CMK (cell line): ENCODE results near the gene DSCAM.

Experiments
- DNase-seq: peaks from one replicate; pipeline ENCODE4 v3.0.0-alpha.2; 2010; ENCODE audit warnings: low read depth

DSCAM gene

GRCh38 chr21:39980241-39980820 is 866.6 kb downstream of the DSCAM start:
- DNase-seq, result no peak

GRCh38 chr21:39979321-39979720 is 867.6 kb downstream of the DSCAM start:
- no peak for DNase-seq

- DNase-seq, result no peak
Observed at GRCh38 chr21:39976800-39977199, 870.2 kb downstream of the DSCAM start.

GRCh38 chr21:39972976-39973770 is 873.8 kb downstream of the DSCAM start:
- DNase-seq, result no peak

GRCh38 chr21:39972471-39972870 is 874.5 kb downstream of the DSCAM start:
- no peak for DNase-seq

- DNase-seq, result no peak
Observed at GRCh38 chr21:39971956-39972355, 875.0 kb downstream of the DSCAM start.

GRCh38 chr21:39969691-39970364 is 877.1 kb downstream of the DSCAM start:
- DNase-seq, result no peak

GRCh38 chr21:39968010-39968409 is 878.9 kb downstream of the DSCAM start:
- DNase-seq, result no peak

GRCh38 chr21:39966786-39967185 is 880.2 kb downstream of the DSCAM start:
- DNase-seq, result no peak

- no peak for DNase-seq
Observed at GRCh38 chr21:39965026-39965425, 881.9 kb downstream of the DSCAM start.

GRCh38 chr21:39961251-39961650 is 885.7 kb downstream of the DSCAM start:
- DNase-seq, result no peak
